Measurements from ENCODE around the gene ANKAR.
"Not testable (repeated sequence)": the region's sequence is repeated elsewhere in the genome, so short reads cannot be mapped to it uniquely, and the experiment has no call there.

ANKAR gene

GRCh38 chr2:189674374-189675112, at the start of gene ANKAR:
Gene ANKAR (plus strand): TSS chr2:189674670. CDS start chr2:189676491, 1,821 bp downstream.
- peak; percentile 75 to 93 for DNase-seq

GRCh38 chr2:189625636-189626035, 48.8 kb upstream of the ANKAR start:
- DNase-seq: no peak

- DNase-seq: no peak
Measured at GRCh38 chr2:189627789-189628188, 46.7 kb upstream of the ANKAR start.

- no peak for DNase-seq
Measured at GRCh38 chr2:189628817-189629530, 45.5 kb upstream of the ANKAR start.

GRCh38 chr2:189629531-189630453, 44.7 kb upstream of the ANKAR start:
- no peak for DNase-seq

GRCh38 chr2:189631849-189632248, 42.6 kb upstream of the ANKAR start:
- no peak for DNase-seq

- no peak for DNase-seq
Measured at GRCh38 chr2:189633392-189633811, 41.1 kb upstream of the ANKAR start.

GRCh38 chr2:189635353-189635752, 39.1 kb upstream of the ANKAR start:
- DNase-seq: no peak

GRCh38 chr2:189638301-189639006, 36.0 kb upstream of the ANKAR start:
- DNase-seq: no peak

- DNase-seq: no peak
Measured at GRCh38 chr2:189639007-189639609, 35.4 kb upstream of the ANKAR start.

GRCh38 chr2:189641002-189641401, 33.5 kb upstream of the ANKAR start:
- no peak for DNase-seq

- DNase-seq: no peak
Measured at GRCh38 chr2:189641590-189641989, 32.9 kb upstream of the ANKAR start.

- DNase-seq: no peak
Measured at GRCh38 chr2:189646521-189646920, 27.9 kb upstream of the ANKAR start.

GRCh38 chr2:189648846-189649509, 25.5 kb upstream of the ANKAR start:
- no peak for DNase-seq

GRCh38 chr2:189651284-189651683, 23.2 kb upstream of the ANKAR start:
- no peak for DNase-seq

- not testable (repeated sequence) for DNase-seq
Measured at GRCh38 chr2:189653464-189653863, 21.0 kb upstream of the ANKAR start.

- no peak for DNase-seq
Measured at GRCh38 chr2:189654641-189655040, 19.8 kb upstream of the ANKAR start.

GRCh38 chr2:189657867-189658266, 16.6 kb upstream of the ANKAR start:
- no peak for DNase-seq

GRCh38 chr2:189658306-189659212, 15.9 kb upstream of the ANKAR start:
- DNase-seq: no peak

GRCh38 chr2:189659734-189660133, 14.7 kb upstream of the ANKAR start:
- DNase-seq: no peak

GRCh38 chr2:189660803-189661147, 13.7 kb upstream of the ANKAR start:
- DNase-seq: no peak
